HEK293T (cell line): ENCODE results near the gene CST6.

ENCODE experiments used
- CTCF ChIA-PET: fragments of 350-600 bp; formaldehyde crosslinking; extraction: SDS; loops from one replicate; lab custom pipeline; 2021; ENCODE audit warnings: antibody characterized with exemption, inconsistent platforms; lab: Yijun Ruan, JAX
- POLR2A ChIA-PET: fragments of 350-600 bp; formaldehyde crosslinking; extraction: SDS; loops from one replicate; lab custom pipeline; 2020; ENCODE audit warnings: antibody characterized with exemption, inconsistent platforms; lab: Yijun Ruan, JAX
- DNase-seq: peaks from one replicate; pipeline ENCODE4 v3.0.0; 2012; ENCODE audit warnings: mixed read lengths; ENCODE audit errors: extremely low spot score
- ARNT ChIP-seq: fragments of 450-650 bp; IDR thresholded peaks from 2 replicates; pipeline ENCODE4 v1.6.1; 2017; ENCODE audit warnings: mild to moderate bottlenecking
- BHLHE40 ChIP-seq: fragments of 450-650 bp; IDR thresholded peaks from 2 replicates; pipeline ENCODE4 v1.6.1; 2016; ENCODE audit warnings: mild to moderate bottlenecking, moderate library complexity, borderline replicate concordance
- CTBP1 ChIP-seq: fragments of 450-650 bp; IDR thresholded peaks from 2 replicates; pipeline ENCODE4 v1.6.1; 2016; ENCODE audit warnings: borderline replicate concordance
- ELF4 ChIP-seq: fragments of 450-650 bp; IDR thresholded peaks from 2 replicates; pipeline ENCODE4 v1.6.1; 2017; ENCODE audit warnings: antibody characterized with exemption
- FOXA1 ChIP-seq: fragments of 450-650 bp; IDR thresholded peaks from 2 replicates; pipeline ENCODE4 v1.6.1; 2016; ENCODE audit warnings: mild to moderate bottlenecking
- FOXK2 ChIP-seq: fragments of 450-650 bp; IDR thresholded peaks from 2 replicates; pipeline ENCODE4 v1.6.1; 2016; ENCODE audit warnings: mild to moderate bottlenecking
- FOXM1 ChIP-seq: fragments of 450-650 bp; IDR thresholded peaks from 2 replicates; pipeline ENCODE4 v1.6.1; 2017; ENCODE audit warnings: mild to moderate bottlenecking, borderline replicate concordance
- HDGF ChIP-seq: fragments of 450-650 bp; IDR thresholded peaks from 2 replicates; pipeline ENCODE4 v1.6.1; 2017; ENCODE audit warnings: antibody characterized with exemption, borderline replicate concordance
- L3MBTL2 ChIP-seq: fragments of 450-650 bp; conservative IDR thresholded peaks from 2 replicates; pipeline ENCODE4 v1.6.1; 2016; ENCODE audit warnings: mild to moderate bottlenecking
- LEF1 ChIP-seq: fragments of 450-650 bp; IDR thresholded peaks from 2 replicates; pipeline ENCODE4 v1.6.1; 2017; ENCODE audit warnings: mild to moderate bottlenecking, borderline replicate concordance
- NFRKB ChIP-seq: fragments of 450-650 bp; IDR thresholded peaks from 2 replicates; pipeline ENCODE4 v1.6.1; 2016; ENCODE audit warnings: mild to moderate bottlenecking, moderate library complexity
- PKNOX1 ChIP-seq: fragments of 450-650 bp; IDR thresholded peaks from 2 replicates; pipeline ENCODE4 v1.6.1; 2016
- SP1 ChIP-seq: fragments of 450-650 bp; IDR thresholded peaks from 2 replicates; pipeline ENCODE4 v1.6.1; 2017
- SUZ12 ChIP-seq: fragments of 450-650 bp; IDR thresholded peaks from 2 replicates; pipeline ENCODE4 v1.6.1; 2016; ENCODE audit warnings: mild to moderate bottlenecking
- TARDBP ChIP-seq: fragments of 450-650 bp; IDR thresholded peaks from 2 replicates; pipeline ENCODE4 v1.6.1; 2016
- ZNF384 ChIP-seq: fragments of 450-650 bp; IDR thresholded peaks from 2 replicates; pipeline ENCODE4 v1.6.1; 2016

Gene CST6

GRCh38 chr11:66011785-66012303 is at the start of gene CST6:
CST6 (plus strand) TSS chr11:66012008; CDS start chr11:66012045, 37 bp downstream.
- no peak for DNase-seq
- ChIA-PET POLR2A (no interaction called here), CTCF (interaction anchor here (0.6 kb wide), 1 partner anchor 8 kb away, joined by 3 read pairs; no protein-coding TSS in a partner anchor)
- no peak for TF ChIP-seq TARDBP
- TF ChIP-seq BHLHE40: no peak
- TF ChIP-seq NFRKB: no peak
- no peak for TF ChIP-seq CTBP1
- no peak for TF ChIP-seq SP1
- TF ChIP-seq ELF4: no peak

- ChIA-PET CTCF (no interaction called here), POLR2A (interaction anchor here (0.7 to 1.1 kb wide), 2 partner anchors 40 to 103 kb away, joined by 4 read pairs; partner anchors contain the start of genes BANF1 and EIF1AD)
- TF ChIP-seq HDGF: no peak
- TF ChIP-seq BHLHE40: no peak
- TF ChIP-seq ZNF384: no peak
- no peak for TF ChIP-seq ARNT
- TF ChIP-seq NFRKB: no peak
- TF ChIP-seq TARDBP: no peak
- no peak for TF ChIP-seq FOXA1
- TF ChIP-seq L3MBTL2: no peak
- TF ChIP-seq FOXM1: no peak
- TF ChIP-seq LEF1: no peak
- TF ChIP-seq SUZ12: no peak
- TF ChIP-seq CTBP1: no peak
- TF ChIP-seq ELF4: no peak
- DNase-seq: no peak
These were observed 49.7 kb upstream of the CST6 start for GRCh38 chr11:65962141-65962564.

- CTCF ChIA-PET: no interaction called here
- no peak for TF ChIP-seq L3MBTL2
- POLR2A ChIA-PET: no interaction called here
- DNase-seq: no peak
These were observed 46.9 kb upstream of the CST6 start for GRCh38 chr11:65964906-65965305.

GRCh38 chr11:65965986-65966762 is 45.6 kb upstream of the CST6 start:
- no peak for DNase-seq
- TF ChIP-seq FOXA1: no peak
- no peak for TF ChIP-seq FOXM1
- TF ChIP-seq CTBP1: no peak
- no peak for TF ChIP-seq BHLHE40
- TF ChIP-seq NFRKB: no peak
- no peak for TF ChIP-seq ZNF384
- TF ChIP-seq ARNT: no peak
- TF ChIP-seq SP1: no peak
- no peak for TF ChIP-seq SUZ12
- TF ChIP-seq FOXK2: no peak
- no peak for TF ChIP-seq ELF4
- no peak for TF ChIP-seq LEF1
- TF ChIP-seq L3MBTL2: no peak
- ChIA-PET CTCF (interaction anchor here (0.5 kb wide), 1 partner anchor 20 kb away, joined by 6 read pairs; no protein-coding TSS in a partner anchor), POLR2A (no interaction called here)

- ChIA-PET CTCF (no interaction called here), POLR2A (interaction anchor here (0.6 kb wide), 1 partner anchor 15 kb away, joined by 3 read pairs; no protein-coding TSS in a partner anchor)
- TF ChIP-seq PKNOX1: no peak
- no peak for TF ChIP-seq FOXK2
- TF ChIP-seq SUZ12: no peak
- TF ChIP-seq BHLHE40: no peak
- no peak for TF ChIP-seq ARNT
- TF ChIP-seq HDGF: no peak
- no peak for TF ChIP-seq CTBP1
- TF ChIP-seq LEF1: no peak
- no peak for TF ChIP-seq TARDBP
- no peak for TF ChIP-seq FOXM1
- TF ChIP-seq SP1: no peak
- no peak for TF ChIP-seq ZNF384
- no peak for TF ChIP-seq L3MBTL2
- no peak for TF ChIP-seq FOXA1
- TF ChIP-seq ELF4: no peak
- TF ChIP-seq NFRKB: no peak
- no peak for DNase-seq
These were observed 44.4 kb upstream of the CST6 start for GRCh38 chr11:65967329-65967934.

- no peak for DNase-seq
- TF ChIP-seq BHLHE40 (no peak), SP1 (no peak)
- CTCF ChIA-PET: no interaction called here
- POLR2A ChIA-PET: no interaction called here
These were observed 43.0 kb upstream of the CST6 start for GRCh38 chr11:65968600-65969482.
